AG04449 (cell line): ENCODE measurements around the gene RUNX2.

Experiments used
- CTCF ChIA-PET: fragments of 350-600 bp; formaldehyde crosslinking; extraction: SDS; loops from one replicate; lab custom pipeline; 2021; ENCODE audit warnings: antibody characterized with exemption; lab: Yijun Ruan, JAX
- POLR2A ChIA-PET: fragments of 400-600, 350-600 bp; formaldehyde crosslinking; extraction: SDS; loops from one replicate; lab custom pipeline; 2020; ENCODE audit warnings: antibody characterized with exemption, inconsistent platforms; lab: Yijun Ruan, JAX
- DNase-seq: peaks from one replicate; pipeline ENCODE4 v3.0.0-alpha.2; 2010; ENCODE audit warnings: low read depth, low spot score
- H3K4me3 ChIP-seq: 2 replicates; pipeline ENCODE4 v1.5.1; 2011; ENCODE audit warnings: low read depth, mild to moderate bottlenecking, control low read depth, low read length
- CTCF ChIP-seq: IDR thresholded peaks from one replicate; pipeline ENCODE4 v1.5.1; 2011; ENCODE audit warnings: mild to moderate bottlenecking, moderate library complexity, low read length, control low read depth, inconsistent platforms; ENCODE audit not compliant: insufficient read depth; ENCODE audit errors: missing control alignments

The RUNX2 gene

GRCh38 chr6:45299096-45299581 is 29.0 kb upstream of the RUNX2 start:
- POLR2A ChIA-PET: no interaction called here

GRCh38 chr6:45300736-45301135 is 27.4 kb upstream of the RUNX2 start:
- TF ChIP-seq CTCF: no peak
- ChIA-PET POLR2A (no interaction called here), CTCF (no interaction called here)
- no peak for DNase-seq
- H3K4me3 ChIP-seq: no peak overlapping the region

More at GRCh38 chr6:45299096-45299581, 29.0 kb upstream of the RUNX2 start:
- TF ChIP-seq CTCF: no peak
- H3K4me3 ChIP-seq: no peak overlapping the region
- CTCF ChIA-PET: no interaction called here
- DNase-seq: no peak

- POLR2A ChIA-PET: interaction anchor here (0.5 kb wide), 1 partner anchor 12 kb away, joined by 3 read pairs; no protein-coding TSS in a partner anchor
- no peak for DNase-seq
- CTCF ChIA-PET: no interaction called here
- H3K4me3 ChIP-seq: no peak overlapping the region
- TF ChIP-seq CTCF: no peak
Observed at GRCh38 chr6:45301348-45302142, 26.6 kb upstream of the RUNX2 start.

- ChIA-PET CTCF (no interaction called here), POLR2A (no interaction called here)
- TF ChIP-seq CTCF: no peak
- no peak overlapping the region for H3K4me3 ChIP-seq
- DNase-seq: no peak
Observed at GRCh38 chr6:45302832-45303231, 25.3 kb upstream of the RUNX2 start.

- CTCF ChIA-PET: no interaction called here
- no peak for DNase-seq
- no peak for TF ChIP-seq CTCF
- H3K4me3 ChIP-seq: no peak overlapping the region
- POLR2A ChIA-PET: no interaction called here
Observed at GRCh38 chr6:45305546-45305945, 22.6 kb upstream of the RUNX2 start.

GRCh38 chr6:45310118-45310788 is 17.9 kb upstream of the RUNX2 start:
- TF ChIP-seq CTCF: no peak
- no peak for DNase-seq
- no peak overlapping the region for H3K4me3 ChIP-seq
- POLR2A ChIA-PET: no interaction called here
- CTCF ChIA-PET: no interaction called here
